Inferior parietal cortex (tissue), 1 donor: Measurements from ENCODE around the gene COL27A1.
"Not testable (repeated sequence)": the region's sequence is repeated elsewhere in the genome, so short reads cannot be mapped to it uniquely, and the experiment has no call there.

Source experiments
- DNase-seq: peaks from one replicate; pipeline ENCODE4 v3.0.0-alpha.2; 2016; ENCODE audit errors: extremely low spot score

COL27A1 gene

DNA sequence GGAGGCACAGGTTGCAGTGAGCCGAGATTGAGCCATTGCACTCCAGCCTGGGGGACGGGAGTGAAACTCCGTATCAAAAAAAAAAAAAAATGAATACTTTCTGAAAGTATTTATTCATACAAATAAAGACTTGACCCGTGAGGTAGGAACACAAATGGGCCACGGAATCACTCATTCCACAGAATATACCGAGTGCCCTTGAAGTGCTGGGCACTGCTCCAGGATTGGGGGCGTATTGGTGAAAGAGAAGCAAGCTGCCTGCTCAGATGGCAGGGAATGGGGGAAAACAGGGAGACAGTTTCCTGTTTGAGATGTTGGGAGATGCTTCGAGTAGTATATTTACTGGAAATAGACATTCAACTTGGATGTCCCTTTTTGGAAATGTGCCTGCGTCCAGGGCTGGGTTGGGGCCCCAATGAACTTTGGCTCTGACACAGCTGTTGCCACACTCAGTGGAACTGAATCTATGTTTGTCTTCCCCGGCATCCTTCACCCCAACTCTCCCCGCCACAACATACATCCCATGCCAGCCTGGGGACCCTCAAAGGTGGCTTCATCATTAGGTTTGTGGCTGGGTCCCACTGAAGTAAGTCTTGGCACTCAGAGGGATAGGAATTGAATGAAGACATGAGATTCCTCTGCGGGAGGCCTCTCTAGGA is 167.0 kb downstream of the COL27A1 start:
- DNase-seq, result not testable (repeated sequence)

GRCh38 chr9:114322831-114323531 is 167.6 kb downstream of the COL27A1 start, which contains the start of gene ORM1:
Gene ORM1 (plus strand): TSS chr9:114323098. CDS start chr9:114323134, 36 bp downstream.
- DNase-seq, result not testable (repeated sequence)

GRCh38 chr9:114323849-114324248 is 168.5 kb downstream of the COL27A1 start:
- DNase-seq, result not testable (repeated sequence)

- no peak for DNase-seq
These were observed 169.2 kb downstream of the COL27A1 start for GRCh38 chr9:114324492-114324891.

- DNase-seq, result not testable (repeated sequence)
These were observed 169.6 kb downstream of the COL27A1 start for GRCh38 chr9:114324965-114325364.

DNA sequence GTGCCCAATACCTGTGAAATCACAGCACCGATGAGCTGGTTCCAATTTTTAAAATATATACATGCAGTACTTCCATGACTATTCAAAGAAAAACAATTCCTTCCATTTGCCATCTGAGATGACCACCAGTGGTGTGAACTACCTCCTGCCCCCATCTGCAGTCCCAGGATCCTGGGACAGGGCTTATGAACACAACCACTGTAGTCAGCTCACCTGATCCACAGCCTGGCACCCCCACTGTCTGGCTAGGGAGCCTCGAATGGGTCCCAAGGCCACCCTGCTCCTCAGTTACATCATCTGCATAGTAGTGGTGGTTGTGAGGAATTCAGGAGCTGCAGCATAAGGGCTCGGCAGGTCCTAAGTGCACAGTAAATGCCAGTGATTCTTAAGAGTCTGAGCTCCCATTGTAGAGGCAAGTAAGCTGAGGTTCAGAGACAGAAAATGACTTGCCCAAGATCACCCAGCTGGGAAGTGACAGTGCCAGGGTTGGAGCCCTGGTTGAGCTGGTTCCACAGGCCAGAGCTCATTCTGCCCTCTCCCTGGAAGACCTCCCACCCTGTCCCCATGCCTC is 170.4 kb downstream of the COL27A1 start:
- not testable (repeated sequence) for DNase-seq

GRCh38 chr9:114327749-114328148 is 172.4 kb downstream of the COL27A1 start:
- DNase-seq, result no peak

DNA sequence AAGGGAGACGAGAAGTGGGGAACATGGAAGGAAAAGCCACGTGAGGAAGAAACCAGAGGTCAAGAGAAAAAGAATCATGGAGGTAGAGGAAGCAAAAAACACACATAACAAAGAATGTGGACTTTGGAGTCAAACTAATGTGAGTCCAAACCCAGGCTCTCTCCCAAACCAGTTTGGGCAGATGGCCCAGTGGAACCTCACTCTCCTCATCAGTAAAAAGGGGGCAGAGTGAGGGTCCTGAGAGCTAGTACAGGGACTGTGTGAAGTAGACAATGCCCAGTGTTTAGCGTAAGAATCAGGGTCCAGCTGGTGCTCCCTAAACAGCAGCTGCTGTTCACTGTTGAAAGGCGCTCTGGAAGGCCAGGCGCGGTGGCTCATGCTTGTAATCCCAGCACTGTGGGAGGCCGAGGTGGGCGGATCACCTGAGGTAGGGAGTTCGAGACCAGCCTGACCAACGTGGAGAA is 173.1 kb downstream of the COL27A1 start:
- DNase-seq, result not testable (repeated sequence)

GRCh38 chr9:114328937-114329624 is 173.7 kb downstream of the COL27A1 start:
- DNase-seq, result not testable (repeated sequence)

GRCh38 chr9:114329625-114330022 is 174.3 kb downstream of the COL27A1 start, which contains the start of gene ORM2:
Gene ORM2 (plus strand): TSS chr9:114329869. CDS start chr9:114329905, 36 bp downstream.
- DNase-seq, result not testable (repeated sequence)

- DNase-seq, result no peak
These were observed 175.3 kb downstream of the COL27A1 start for GRCh38 chr9:114330636-114331035.

DNA sequence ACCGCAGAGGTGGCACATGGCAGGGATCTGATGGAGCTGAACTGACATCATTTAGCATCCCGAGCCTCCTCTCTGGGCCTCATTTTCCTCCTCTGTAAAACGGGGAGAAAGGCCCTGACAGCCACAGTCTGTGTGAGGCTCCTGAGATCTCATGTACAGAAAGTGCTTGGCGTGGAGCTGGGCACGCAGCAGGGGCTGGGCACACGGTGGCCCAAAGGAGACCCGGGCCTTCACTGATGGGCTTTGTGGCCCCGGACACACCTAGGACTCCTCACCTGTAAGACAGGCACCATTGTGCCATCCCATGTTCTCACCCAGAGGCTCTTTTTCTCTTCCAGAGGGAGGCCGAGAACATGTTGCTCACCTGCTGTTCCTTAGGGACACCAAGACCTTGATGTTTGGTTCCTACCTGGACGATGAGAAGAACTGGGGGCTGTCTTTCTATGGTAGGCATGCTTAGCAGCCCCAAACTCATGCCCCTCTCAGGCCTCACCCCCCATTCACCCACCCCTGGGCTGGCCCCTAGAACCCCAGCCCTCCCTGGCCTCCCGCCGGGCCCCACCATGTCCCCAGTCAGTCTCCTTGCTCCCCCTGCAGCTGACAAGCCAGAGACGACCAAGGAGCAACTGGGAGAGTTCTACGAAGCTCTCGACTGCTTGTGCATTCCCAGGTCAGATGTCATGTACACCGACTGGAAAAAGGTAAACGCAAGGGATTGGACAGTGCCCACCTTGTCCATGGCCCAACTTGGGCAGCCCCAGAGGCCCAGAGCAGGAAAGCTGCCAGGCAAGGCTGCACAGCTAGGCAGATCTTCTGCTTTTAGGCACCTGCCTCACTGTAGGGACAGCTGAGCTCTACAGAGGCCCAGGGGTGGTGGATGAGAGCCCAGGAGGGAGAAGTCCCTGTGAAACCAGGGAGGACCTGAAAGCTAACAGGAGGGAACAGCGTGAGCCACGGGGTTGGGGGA is 176.2 kb downstream of the COL27A1 start:
- DNase-seq, result not testable (repeated sequence)

- not testable (repeated sequence) for DNase-seq
These were observed 177.2 kb downstream of the COL27A1 start for GRCh38 chr9:114332474-114333040.

GRCh38 chr9:114333718-114334117 is 178.4 kb downstream of the COL27A1 start:
- not testable (repeated sequence) for DNase-seq

DNA sequence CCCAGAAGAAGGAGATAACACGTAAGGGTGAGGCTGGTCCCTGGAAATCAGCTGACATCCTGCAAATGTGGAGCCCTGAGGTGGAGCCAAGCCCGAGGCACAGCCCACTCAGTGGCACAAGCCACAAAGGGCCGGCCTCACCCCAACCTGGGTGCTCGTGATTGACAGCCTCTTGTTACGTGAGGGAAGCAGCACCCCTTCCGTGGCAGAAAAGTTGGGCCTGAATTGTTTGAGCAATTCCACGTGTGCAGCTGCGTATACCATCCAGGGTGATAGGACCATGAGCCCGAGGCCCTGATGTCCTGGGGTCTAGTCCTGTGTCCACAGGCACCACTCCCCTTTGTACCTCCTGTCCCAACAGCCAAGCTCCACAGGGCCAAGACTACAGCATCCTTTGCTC is 179.2 kb downstream of the COL27A1 start:
- DNase-seq, result no peak

DNA sequence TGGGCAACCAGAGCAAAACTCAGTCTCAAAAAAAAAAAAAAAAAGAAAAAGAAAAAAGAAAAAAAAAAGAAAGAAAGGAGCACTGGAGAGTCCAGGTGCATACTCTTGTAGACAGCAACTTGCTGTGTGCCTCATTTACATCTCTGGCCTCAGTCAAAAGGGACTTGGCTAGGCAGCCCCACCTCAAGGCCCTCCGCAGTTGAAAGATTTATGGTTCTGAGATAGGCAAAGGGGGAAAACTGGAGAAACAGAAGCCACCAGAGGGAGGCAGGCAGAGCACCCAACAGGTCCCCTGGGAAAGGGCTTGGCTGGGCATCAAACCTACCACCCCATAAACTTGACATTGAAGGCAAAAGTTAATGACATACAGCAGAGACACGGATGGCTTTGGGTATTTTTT is 180.4 kb downstream of the COL27A1 start:
- no peak for DNase-seq

DNA sequence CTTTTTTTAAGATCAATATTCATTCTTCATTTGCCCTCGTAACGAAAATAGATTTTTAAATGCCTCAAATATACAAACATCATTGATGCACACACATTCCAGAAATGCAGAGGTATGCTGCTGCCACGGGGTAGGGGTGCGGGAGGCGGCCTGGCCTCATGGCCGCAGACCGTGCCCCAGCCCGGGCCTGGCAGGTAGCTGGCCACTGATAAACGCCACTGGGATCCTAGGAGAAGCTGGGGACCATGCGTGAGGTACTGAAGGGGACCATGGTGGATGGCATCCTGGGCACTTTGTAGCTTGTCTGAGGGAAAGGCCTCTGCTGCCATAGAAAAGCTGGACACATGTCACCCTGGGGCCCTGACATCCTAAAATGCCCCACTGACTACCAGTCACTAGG is 180.8 kb downstream of the COL27A1 start:
- DNase-seq, result no peak

GRCh38 chr9:114336699-114337395 is 181.5 kb downstream of the COL27A1 start:
- no peak for DNase-seq

DNA sequence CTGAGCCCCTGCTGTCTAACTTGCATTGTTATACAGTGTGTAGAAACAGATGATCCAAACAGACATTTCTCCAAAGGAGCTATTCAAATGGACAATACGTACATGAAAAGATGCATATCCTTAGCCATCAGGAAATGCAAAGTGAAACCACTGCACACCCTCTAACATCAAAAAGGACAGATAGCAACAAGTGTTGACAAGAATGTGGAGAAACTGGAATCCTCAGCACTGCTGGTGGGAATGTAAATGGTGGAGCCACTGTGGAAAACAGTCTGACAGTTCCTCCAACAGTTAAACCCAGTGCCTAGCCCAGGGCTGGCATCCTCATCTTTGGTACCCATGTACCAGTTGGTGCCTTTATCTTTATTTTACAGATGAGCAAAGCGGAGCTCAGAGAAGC is 182.8 kb downstream of the COL27A1 start:
- no peak for DNase-seq
